GM23338 (cell line): ENCODE measurements around the gene SRSF5. TPM values are rescaled to one million over a fixed set of nuclear protein-coding genes. Genes with fewer than 3 reads are reported as not detected.

ENCODE experiments used
- ATAC-seq: fragments of 200-7000 bp; cut with Tn5 transposase; 3 replicates; pipeline ENCODE4 v1.9.1; 2020
- DNase-seq: peaks from one replicate; pipeline ENCODE4 v3.0.0-alpha.2; 2015; ENCODE audit warnings: low spot score
- H2AFZ ChIP-seq: fragments of 200-600 bp; sonication (generic); 2 replicates; pipeline ENCODE4 v1.8.0; 2016; ENCODE audit warnings: antibody characterized with exemption, mild to moderate bottlenecking, moderate library complexity
- H3F3A ChIP-seq: fragments of 200-600 bp; sonication (generic); replicated peaks from 2 replicates; pipeline ENCODE4 v1.8.0; 2017; ENCODE audit warnings: antibody characterized with exemption, mixed run types, low read depth
- H3K27ac ChIP-seq: fragments of 200-600 bp; sonication (generic); 2 replicates; pipeline ENCODE4 v1.6.1; 2016; ENCODE audit warnings: low read depth
- H3K27me3 ChIP-seq: fragments of 200-600 bp; sonication (generic); 2 replicates; pipeline ENCODE4 v1.8.0; 2016; ENCODE audit warnings: mild to moderate bottlenecking, mixed run types, moderate library complexity; ENCODE audit not compliant: insufficient read depth
- H3K36me3 ChIP-seq: fragments of 200-600 bp; sonication (generic); 2 replicates; pipeline ENCODE4 v1.8.0; 2016; ENCODE audit warnings: mild to moderate bottlenecking; ENCODE audit not compliant: insufficient read depth
- H3K4me1 ChIP-seq: fragments of 200-600 bp; sonication (generic); 2 replicates; pipeline ENCODE4 v1.8.0; 2016; ENCODE audit warnings: mild to moderate bottlenecking, moderate library complexity; ENCODE audit not compliant: insufficient read depth
- H3K4me2 ChIP-seq: fragments of 200-600 bp; sonication (generic); 2 replicates; pipeline ENCODE4 v1.7.1; 2017; ENCODE audit warnings: mixed run types
- H3K4me3 ChIP-seq: fragments of 200-600 bp; sonication (generic); 2 replicates; pipeline ENCODE4 v1.6.1; 2016; ENCODE audit warnings: mixed run types
- H3K79me2 ChIP-seq: fragments of 200-600 bp; sonication (generic); replicated peaks from 2 replicates; pipeline ENCODE4 v1.8.0; 2017; ENCODE audit warnings: mild to moderate bottlenecking; ENCODE audit not compliant: insufficient read depth
- H3K9me2 ChIP-seq: fragments of 200-600 bp; sonication (generic); 2 replicates; pipeline ENCODE4 v1.8.0; 2017; ENCODE audit not compliant: insufficient read depth
- H4K20me1 ChIP-seq: fragments of 200-600 bp; sonication (generic); replicated peaks from 2 replicates; pipeline ENCODE4 v1.8.0; 2017; ENCODE audit warnings: mild to moderate bottlenecking; ENCODE audit not compliant: insufficient read depth
- H3K27ac Mint-ChIP-seq: 2 replicates; pipeline ENCODE4 v1.8.0; 2020; ENCODE audit warnings: inconsistent platforms, mild to moderate bottlenecking, moderate library complexity, mixed read lengths
- H3K27me3 Mint-ChIP-seq: 3 replicates; pipeline ENCODE4 v1.8.0; 2022; ENCODE audit warnings: low read depth, mild to moderate bottlenecking, moderate library complexity, mixed read lengths, inconsistent platforms; ENCODE audit not compliant: insufficient read depth, poor library complexity
- H3K36me3 Mint-ChIP-seq: 3 replicates; pipeline ENCODE4 v1.8.0; 2021; ENCODE audit warnings: low read depth, mild to moderate bottlenecking, inconsistent platforms, moderate library complexity, mixed read lengths
- H3K4me1 Mint-ChIP-seq: 3 replicates; pipeline ENCODE4 v1.8.0; 2020; ENCODE audit warnings: mild to moderate bottlenecking, inconsistent platforms, mixed read lengths
- H3K4me3 Mint-ChIP-seq: 3 replicates; pipeline ENCODE4 v1.8.0; 2021; ENCODE audit warnings: moderate library complexity, mild to moderate bottlenecking, inconsistent platforms, mixed read lengths
- H3K9me3 Mint-ChIP-seq: 3 replicates; pipeline ENCODE4 v1.8.0; 2020; ENCODE audit warnings: moderate library complexity, mild to moderate bottlenecking, inconsistent platforms, mixed read lengths
- CREB1 ChIP-seq: fragments of 250-450 bp; sonication (Bioruptor Pico); IDR thresholded peaks from 2 replicates; pipeline ENCODE4 v1.5.0; 2020; ENCODE audit warnings: low read depth, mild to moderate bottlenecking, moderate library complexity
- EZH2 ChIP-seq: fragments of 200-600 bp; sonication (generic); IDR thresholded peaks from one replicate; pipeline ENCODE4 v1.8.0; 2017; ENCODE audit warnings: antibody characterized with exemption, mild to moderate bottlenecking, low read depth; ENCODE audit not compliant: unreplicated experiment
- EZH2phosphoT487 ChIP-seq: fragments of 200-600 bp; sonication (generic); IDR thresholded peaks from one replicate; pipeline ENCODE4 v1.8.1; 2018; ENCODE audit warnings: antibody characterized with exemption; ENCODE audit not compliant: unreplicated experiment
- JUNB ChIP-seq: IDR thresholded peaks from one replicate; pipeline ENCODE4 v1.6.1; 2016; ENCODE audit warnings: antibody characterized with exemption; ENCODE audit not compliant: unreplicated experiment
- NANOG ChIP-seq: IDR thresholded peaks from 2 replicates; pipeline ENCODE4 v1.6.1; 2016; ENCODE audit warnings: antibody characterized with exemption, borderline replicate concordance
- POLR2AphosphoS5 ChIP-seq: IDR thresholded peaks from 2 replicates; pipeline ENCODE4 v1.6.1; 2016; ENCODE audit warnings: antibody characterized with exemption, low read depth
- STAT1 ChIP-seq: IDR thresholded peaks from one replicate; pipeline ENCODE4 v1.6.1; 2016; ENCODE audit warnings: antibody characterized with exemption; ENCODE audit not compliant: unreplicated experiment
- ZNF114 ChIP-seq: fragments of 250-450 bp; sonication (Bioruptor Pico); IDR thresholded peaks from 2 replicates; pipeline ENCODE4 v1.5.0; 2020; ENCODE audit warnings: mild to moderate bottlenecking, moderate library complexity
- ZNF331 ChIP-seq: fragments of 250-450 bp; sonication (Bioruptor Pico); IDR thresholded peaks from 2 replicates; pipeline ENCODE4 v1.5.0; 2020; ENCODE audit warnings: low read depth, mild to moderate bottlenecking, moderate library complexity
- polyA plus RNA-seq: library from polyadenylated mRNA; unstranded; fragments of >200 nt; fragmentation: Nextera tagmentation; extraction: Ambion mirVana; gene quantifications from 2 replicates; pipeline ENCODE4 v1.2.1, GENCODE V29; 2016
- total RNA-seq: library from RNA; depleted of rRNA; stranded (reverse); fragments of >200 nt; shearing (Covaris generic); gene quantifications from 2 replicates; pipeline ENCODE4 v1.2.3, GENCODE V29; 2014
- TF ChIP-seq, protein P1 (sequence below), 2 experiments: fragments of 200-600 bp in 1 of 2; sonication (generic) in 1 of 2; conservative IDR thresholded peaks; 2 replicates each; pipeline versions ENCODE4 v1.5.1 to v1.6.1; 2016 to 2017; ENCODE audit warnings: antibody characterized with exemption in 2 of 2, low read depth in 2 of 2, mild to moderate bottlenecking in 2 of 2, moderate library complexity in 1 of 2
- TF ChIP-seq, protein P2 (sequence below): fragments of 250-450 bp; sonication (Bioruptor Pico); IDR thresholded peaks from 2 replicates; pipeline ENCODE4 v1.5.0; 2020; ENCODE audit warnings: mild to moderate bottlenecking, moderate library complexity
- TF ChIP-seq, protein P3 (sequence below): IDR thresholded peaks from one replicate; pipeline ENCODE4 v1.6.1; 2018; ENCODE audit warnings: antibody characterized with exemption; ENCODE audit not compliant: unreplicated experiment
- TF ChIP-seq, protein P4 (sequence below): IDR thresholded peaks from 2 replicates; pipeline ENCODE4 v1.6.1; 2016; ENCODE audit warnings: antibody characterized with exemption

Gene SRSF5
- total and polyA plus RNA-seq, 2 experiments from 2014 or later = 172 to 389 TPM

DNA sequence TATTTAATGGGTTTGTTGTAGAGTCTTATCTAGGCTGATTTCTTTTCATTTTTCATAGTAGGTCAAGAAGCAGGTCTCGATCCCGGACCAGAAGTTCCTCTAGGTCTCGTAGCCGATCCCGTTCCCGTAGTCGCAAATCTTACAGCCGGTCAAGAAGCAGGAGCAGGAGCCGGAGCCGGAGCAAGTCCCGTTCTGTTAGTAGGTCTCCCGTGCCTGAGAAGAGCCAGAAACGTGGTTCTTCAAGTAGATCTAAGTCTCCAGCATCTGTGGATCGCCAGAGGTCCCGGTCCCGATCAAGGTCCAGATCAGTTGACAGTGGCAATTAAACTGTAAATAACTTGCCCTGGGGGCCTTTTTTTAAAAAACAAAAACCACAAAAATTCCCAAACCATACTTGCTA, 4.2 kb downstream of the SRSF5 start:
- no peak for ATAC-seq
- H3K4me3 ChIP-seq = no peak overlapping the region
- peaks cover 90% of the 10 kb centered on the region for H3K36me3 Mint-ChIP-seq
- no peak overlapping the region for H3K4me2 ChIP-seq
- no peak overlapping the region for H2AFZ ChIP-seq
- TF ChIP-seq, protein P1, sequence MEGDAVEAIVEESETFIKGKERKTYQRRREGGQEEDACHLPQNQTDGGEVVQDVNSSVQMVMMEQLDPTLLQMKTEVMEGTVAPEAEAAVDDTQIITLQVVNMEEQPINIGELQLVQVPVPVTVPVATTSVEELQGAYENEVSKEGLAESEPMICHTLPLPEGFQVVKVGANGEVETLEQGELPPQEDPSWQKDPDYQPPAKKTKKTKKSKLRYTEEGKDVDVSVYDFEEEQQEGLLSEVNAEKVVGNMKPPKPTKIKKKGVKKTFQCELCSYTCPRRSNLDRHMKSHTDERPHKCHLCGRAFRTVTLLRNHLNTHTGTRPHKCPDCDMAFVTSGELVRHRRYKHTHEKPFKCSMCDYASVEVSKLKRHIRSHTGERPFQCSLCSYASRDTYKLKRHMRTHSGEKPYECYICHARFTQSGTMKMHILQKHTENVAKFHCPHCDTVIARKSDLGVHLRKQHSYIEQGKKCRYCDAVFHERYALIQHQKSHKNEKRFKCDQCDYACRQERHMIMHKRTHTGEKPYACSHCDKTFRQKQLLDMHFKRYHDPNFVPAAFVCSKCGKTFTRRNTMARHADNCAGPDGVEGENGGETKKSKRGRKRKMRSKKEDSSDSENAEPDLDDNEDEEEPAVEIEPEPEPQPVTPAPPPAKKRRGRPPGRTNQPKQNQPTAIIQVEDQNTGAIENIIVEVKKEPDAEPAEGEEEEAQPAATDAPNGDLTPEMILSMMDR (conservative IDR thresholded peaks at IDR 0.05; ENCODE audit: low read depth in 2 of 2) = no peak
- TF ChIP-seq, protein P2, sequence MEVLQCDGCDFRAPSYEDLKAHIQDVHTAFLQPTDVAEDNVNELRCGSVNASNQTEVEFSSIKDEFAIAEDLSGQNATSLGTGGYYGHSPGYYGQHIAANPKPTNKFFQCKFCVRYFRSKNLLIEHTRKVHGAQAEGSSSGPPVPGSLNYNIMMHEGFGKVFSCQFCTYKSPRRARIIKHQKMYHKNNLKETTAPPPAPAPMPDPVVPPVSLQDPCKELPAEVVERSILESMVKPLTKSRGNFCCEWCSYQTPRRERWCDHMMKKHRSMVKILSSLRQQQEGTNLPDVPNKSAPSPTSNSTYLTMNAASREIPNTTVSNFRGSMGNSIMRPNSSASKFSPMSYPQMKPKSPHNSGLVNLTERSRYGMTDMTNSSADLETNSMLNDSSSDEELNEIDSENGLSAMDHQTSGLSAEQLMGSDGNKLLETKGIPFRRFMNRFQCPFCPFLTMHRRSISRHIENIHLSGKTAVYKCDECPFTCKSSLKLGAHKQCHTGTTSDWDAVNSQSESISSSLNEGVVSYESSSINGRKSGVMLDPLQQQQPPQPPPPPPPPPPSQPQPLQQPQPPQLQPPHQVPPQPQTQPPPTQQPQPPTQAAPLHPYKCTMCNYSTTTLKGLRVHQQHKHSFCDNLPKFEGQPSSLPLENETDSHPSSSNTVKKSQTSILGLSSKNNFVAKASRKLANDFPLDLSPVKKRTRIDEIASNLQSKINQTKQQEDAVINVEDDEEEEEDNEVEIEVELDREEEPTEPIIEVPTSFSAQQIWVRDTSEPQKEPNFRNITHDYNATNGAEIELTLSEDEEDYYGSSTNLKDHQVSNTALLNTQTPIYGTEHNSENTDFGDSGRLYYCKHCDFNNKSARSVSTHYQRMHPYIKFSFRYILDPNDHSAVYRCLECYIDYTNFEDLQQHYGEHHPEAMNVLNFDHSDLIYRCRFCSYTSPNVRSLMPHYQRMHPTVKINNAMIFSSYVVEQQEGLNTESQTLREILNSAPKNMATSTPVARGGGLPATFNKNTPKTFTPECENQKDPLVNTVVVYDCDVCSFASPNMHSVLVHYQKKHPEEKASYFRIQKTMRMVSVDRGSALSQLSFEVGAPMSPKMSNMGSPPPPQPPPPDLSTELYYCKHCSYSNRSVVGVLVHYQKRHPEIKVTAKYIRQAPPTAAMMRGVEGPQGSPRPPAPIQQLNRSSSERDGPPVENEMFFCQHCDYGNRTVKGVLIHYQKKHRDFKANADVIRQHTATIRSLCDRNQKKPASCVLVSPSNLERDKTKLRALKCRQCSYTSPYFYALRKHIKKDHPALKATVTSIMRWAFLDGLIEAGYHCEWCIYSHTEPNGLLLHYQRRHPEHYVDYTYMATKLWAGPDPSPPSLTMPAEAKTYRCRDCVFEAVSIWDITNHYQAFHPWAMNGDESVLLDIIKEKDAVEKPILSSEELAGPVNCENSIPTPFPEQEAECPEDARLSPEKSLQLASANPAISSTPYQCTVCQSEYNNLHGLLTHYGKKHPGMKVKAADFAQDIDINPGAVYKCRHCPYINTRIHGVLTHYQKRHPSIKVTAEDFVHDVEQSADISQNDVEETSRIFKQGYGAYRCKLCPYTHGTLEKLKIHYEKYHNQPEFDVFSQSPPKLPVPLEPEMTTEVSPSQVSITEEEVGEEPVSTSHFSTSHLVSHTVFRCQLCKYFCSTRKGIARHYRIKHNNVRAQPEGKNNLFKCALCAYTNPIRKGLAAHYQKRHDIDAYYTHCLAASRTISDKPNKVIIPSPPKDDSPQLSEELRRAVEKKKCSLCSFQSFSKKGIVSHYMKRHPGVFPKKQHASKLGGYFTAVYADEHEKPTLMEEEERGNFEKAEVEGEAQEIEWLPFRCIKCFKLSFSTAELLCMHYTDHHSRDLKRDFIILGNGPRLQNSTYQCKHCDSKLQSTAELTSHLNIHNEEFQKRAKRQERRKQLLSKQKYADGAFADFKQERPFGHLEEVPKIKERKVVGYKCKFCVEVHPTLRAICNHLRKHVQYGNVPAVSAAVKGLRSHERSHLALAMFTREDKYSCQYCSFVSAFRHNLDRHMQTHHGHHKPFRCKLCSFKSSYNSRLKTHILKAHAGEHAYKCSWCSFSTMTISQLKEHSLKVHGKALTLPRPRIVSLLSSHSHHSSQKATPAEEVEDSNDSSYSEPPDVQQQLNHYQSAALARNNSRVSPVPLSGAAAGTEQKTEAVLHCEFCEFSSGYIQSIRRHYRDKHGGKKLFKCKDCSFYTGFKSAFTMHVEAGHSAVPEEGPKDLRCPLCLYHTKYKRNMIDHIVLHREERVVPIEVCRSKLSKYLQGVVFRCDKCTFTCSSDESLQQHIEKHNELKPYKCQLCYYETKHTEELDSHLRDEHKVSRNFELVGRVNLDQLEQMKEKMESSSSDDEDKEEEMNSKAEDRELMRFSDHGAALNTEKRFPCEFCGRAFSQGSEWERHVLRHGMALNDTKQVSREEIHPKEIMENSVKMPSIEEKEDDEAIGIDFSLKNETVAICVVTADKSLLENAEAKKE (CRISPR knock-in tag) = no peak
- no peak for TF ChIP-seq POLR2AphosphoS5
- TF ChIP-seq ZNF331 = no peak
- TF ChIP-seq, protein P3, sequence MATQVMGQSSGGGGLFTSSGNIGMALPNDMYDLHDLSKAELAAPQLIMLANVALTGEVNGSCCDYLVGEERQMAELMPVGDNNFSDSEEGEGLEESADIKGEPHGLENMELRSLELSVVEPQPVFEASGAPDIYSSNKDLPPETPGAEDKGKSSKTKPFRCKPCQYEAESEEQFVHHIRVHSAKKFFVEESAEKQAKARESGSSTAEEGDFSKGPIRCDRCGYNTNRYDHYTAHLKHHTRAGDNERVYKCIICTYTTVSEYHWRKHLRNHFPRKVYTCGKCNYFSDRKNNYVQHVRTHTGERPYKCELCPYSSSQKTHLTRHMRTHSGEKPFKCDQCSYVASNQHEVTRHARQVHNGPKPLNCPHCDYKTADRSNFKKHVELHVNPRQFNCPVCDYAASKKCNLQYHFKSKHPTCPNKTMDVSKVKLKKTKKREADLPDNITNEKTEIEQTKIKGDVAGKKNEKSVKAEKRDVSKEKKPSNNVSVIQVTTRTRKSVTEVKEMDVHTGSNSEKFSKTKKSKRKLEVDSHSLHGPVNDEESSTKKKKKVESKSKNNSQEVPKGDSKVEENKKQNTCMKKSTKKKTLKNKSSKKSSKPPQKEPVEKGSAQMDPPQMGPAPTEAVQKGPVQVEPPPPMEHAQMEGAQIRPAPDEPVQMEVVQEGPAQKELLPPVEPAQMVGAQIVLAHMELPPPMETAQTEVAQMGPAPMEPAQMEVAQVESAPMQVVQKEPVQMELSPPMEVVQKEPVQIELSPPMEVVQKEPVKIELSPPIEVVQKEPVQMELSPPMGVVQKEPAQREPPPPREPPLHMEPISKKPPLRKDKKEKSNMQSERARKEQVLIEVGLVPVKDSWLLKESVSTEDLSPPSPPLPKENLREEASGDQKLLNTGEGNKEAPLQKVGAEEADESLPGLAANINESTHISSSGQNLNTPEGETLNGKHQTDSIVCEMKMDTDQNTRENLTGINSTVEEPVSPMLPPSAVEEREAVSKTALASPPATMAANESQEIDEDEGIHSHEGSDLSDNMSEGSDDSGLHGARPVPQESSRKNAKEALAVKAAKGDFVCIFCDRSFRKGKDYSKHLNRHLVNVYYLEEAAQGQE = no peak
- no peak for TF ChIP-seq NANOG
- no peak for TF ChIP-seq EZH2phosphoT487
- no peak for TF ChIP-seq CREB1 (CRISPR knock-in tag)
- TF ChIP-seq ZNF114 (CRISPR knock-in tag) = no peak
- TF ChIP-seq EZH2 = no peak
- TF ChIP-seq STAT1 = no peak
- no peak for TF ChIP-seq JUNB
- TF ChIP-seq, protein P4, sequence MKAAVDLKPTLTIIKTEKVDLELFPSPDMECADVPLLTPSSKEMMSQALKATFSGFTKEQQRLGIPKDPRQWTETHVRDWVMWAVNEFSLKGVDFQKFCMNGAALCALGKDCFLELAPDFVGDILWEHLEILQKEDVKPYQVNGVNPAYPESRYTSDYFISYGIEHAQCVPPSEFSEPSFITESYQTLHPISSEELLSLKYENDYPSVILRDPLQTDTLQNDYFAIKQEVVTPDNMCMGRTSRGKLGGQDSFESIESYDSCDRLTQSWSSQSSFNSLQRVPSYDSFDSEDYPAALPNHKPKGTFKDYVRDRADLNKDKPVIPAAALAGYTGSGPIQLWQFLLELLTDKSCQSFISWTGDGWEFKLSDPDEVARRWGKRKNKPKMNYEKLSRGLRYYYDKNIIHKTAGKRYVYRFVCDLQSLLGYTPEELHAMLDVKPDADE = no peak
- H3K4me1 Mint-ChIP-seq = peaks cover 18% of the 10 kb centered on the region
- H3K27me3 ChIP-seq = no peaks in the 10 kb centered on the region
- no peaks in the 10 kb centered on the region; the same call in 2 of the 3 replicates for H3K9me3 Mint-ChIP-seq
- H4K20me1 ChIP-seq = peaks cover 48% of the 10 kb centered on the region
- no peak overlapping the region for H3K4me3 Mint-ChIP-seq
- peaks cover 7% of the 10 kb centered on the region for H3F3A ChIP-seq
- no peaks in the 10 kb centered on the region for H3K9me2 ChIP-seq
- peaks cover 14% of the 10 kb centered on the region for H3K4me1 ChIP-seq
- peaks cover 51% of the 10 kb centered on the region for H3K79me2 ChIP-seq
- no peak overlapping the region for H3K27ac ChIP-seq
- H3K36me3 ChIP-seq = peaks cover 71% of the 10 kb centered on the region
- H3K27ac Mint-ChIP-seq = 0 out of 2 replicates have a peak overlapping the region, but pooled peaks have one; percentile 67
- H3K27me3 Mint-ChIP-seq = peaks cover 24% of the 10 kb centered on the region
- DNase-seq = no peak
